GM23338 (cell line): ENCODE data around the gene RGS6.

ENCODE experiments used
- CREB1 ChIP-seq: fragments of 250-450 bp; sonication (Bioruptor Pico); IDR thresholded peaks from 2 replicates; pipeline ENCODE4 v1.5.0; 2020; ENCODE audit warnings: low read depth, mild to moderate bottlenecking, moderate library complexity
- EZH2 ChIP-seq: fragments of 200-600 bp; sonication (generic); IDR thresholded peaks from one replicate; pipeline ENCODE4 v1.8.0; 2017; ENCODE audit warnings: antibody characterized with exemption, mild to moderate bottlenecking, low read depth; ENCODE audit not compliant: unreplicated experiment
- EZH2phosphoT487 ChIP-seq: fragments of 200-600 bp; sonication (generic); IDR thresholded peaks from one replicate; pipeline ENCODE4 v1.8.1; 2018; ENCODE audit warnings: antibody characterized with exemption; ENCODE audit not compliant: unreplicated experiment
- JUNB ChIP-seq: IDR thresholded peaks from one replicate; pipeline ENCODE4 v1.6.1; 2016; ENCODE audit warnings: antibody characterized with exemption; ENCODE audit not compliant: unreplicated experiment
- POLR2AphosphoS5 ChIP-seq: IDR thresholded peaks from 2 replicates; pipeline ENCODE4 v1.6.1; 2016; ENCODE audit warnings: antibody characterized with exemption, low read depth
- ZNF331 ChIP-seq: fragments of 250-450 bp; sonication (Bioruptor Pico); IDR thresholded peaks from 2 replicates; pipeline ENCODE4 v1.5.0; 2020; ENCODE audit warnings: low read depth, mild to moderate bottlenecking, moderate library complexity
- TF ChIP-seq, protein P1 (sequence below), 2 experiments: fragments of 200-600 bp in 1 of 2; sonication (generic) in 1 of 2; conservative IDR thresholded peaks; 2 replicates each; pipeline versions ENCODE4 v1.5.1 to v1.6.1; 2016 to 2017; ENCODE audit warnings: antibody characterized with exemption in 2 of 2, low read depth in 2 of 2, mild to moderate bottlenecking in 2 of 2, moderate library complexity in 1 of 2
- TF ChIP-seq, protein P2 (sequence below): IDR thresholded peaks from one replicate; pipeline ENCODE4 v1.6.1; 2018; ENCODE audit warnings: antibody characterized with exemption; ENCODE audit not compliant: unreplicated experiment

DNA sequence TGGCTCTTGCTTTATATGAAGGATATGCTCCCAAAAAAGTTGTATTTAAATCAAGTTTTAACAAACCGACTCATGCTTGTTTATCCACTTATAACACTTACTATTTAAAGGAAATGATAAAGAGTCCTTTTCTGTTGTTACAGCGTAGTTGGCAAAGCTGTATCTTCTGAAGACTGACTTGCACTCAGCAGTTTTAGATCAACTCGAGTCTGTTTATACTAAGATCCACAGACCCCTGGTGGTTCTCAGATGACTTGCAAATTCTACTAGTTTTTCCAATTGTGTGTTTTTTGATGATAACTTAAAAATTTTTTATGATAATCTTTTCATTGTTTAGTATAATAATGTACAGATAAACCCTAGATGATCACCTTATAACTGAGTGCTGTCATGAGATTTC, 475.8 kb downstream of the RGS6 start:
- TF ChIP-seq, protein P1, sequence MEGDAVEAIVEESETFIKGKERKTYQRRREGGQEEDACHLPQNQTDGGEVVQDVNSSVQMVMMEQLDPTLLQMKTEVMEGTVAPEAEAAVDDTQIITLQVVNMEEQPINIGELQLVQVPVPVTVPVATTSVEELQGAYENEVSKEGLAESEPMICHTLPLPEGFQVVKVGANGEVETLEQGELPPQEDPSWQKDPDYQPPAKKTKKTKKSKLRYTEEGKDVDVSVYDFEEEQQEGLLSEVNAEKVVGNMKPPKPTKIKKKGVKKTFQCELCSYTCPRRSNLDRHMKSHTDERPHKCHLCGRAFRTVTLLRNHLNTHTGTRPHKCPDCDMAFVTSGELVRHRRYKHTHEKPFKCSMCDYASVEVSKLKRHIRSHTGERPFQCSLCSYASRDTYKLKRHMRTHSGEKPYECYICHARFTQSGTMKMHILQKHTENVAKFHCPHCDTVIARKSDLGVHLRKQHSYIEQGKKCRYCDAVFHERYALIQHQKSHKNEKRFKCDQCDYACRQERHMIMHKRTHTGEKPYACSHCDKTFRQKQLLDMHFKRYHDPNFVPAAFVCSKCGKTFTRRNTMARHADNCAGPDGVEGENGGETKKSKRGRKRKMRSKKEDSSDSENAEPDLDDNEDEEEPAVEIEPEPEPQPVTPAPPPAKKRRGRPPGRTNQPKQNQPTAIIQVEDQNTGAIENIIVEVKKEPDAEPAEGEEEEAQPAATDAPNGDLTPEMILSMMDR (conservative IDR thresholded peaks at IDR 0.05; ENCODE audit: low read depth in 2 of 2): no peak
- TF ChIP-seq, protein P2, sequence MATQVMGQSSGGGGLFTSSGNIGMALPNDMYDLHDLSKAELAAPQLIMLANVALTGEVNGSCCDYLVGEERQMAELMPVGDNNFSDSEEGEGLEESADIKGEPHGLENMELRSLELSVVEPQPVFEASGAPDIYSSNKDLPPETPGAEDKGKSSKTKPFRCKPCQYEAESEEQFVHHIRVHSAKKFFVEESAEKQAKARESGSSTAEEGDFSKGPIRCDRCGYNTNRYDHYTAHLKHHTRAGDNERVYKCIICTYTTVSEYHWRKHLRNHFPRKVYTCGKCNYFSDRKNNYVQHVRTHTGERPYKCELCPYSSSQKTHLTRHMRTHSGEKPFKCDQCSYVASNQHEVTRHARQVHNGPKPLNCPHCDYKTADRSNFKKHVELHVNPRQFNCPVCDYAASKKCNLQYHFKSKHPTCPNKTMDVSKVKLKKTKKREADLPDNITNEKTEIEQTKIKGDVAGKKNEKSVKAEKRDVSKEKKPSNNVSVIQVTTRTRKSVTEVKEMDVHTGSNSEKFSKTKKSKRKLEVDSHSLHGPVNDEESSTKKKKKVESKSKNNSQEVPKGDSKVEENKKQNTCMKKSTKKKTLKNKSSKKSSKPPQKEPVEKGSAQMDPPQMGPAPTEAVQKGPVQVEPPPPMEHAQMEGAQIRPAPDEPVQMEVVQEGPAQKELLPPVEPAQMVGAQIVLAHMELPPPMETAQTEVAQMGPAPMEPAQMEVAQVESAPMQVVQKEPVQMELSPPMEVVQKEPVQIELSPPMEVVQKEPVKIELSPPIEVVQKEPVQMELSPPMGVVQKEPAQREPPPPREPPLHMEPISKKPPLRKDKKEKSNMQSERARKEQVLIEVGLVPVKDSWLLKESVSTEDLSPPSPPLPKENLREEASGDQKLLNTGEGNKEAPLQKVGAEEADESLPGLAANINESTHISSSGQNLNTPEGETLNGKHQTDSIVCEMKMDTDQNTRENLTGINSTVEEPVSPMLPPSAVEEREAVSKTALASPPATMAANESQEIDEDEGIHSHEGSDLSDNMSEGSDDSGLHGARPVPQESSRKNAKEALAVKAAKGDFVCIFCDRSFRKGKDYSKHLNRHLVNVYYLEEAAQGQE: no peak
- no peak for TF ChIP-seq EZH2
- no peak for TF ChIP-seq POLR2AphosphoS5
- TF ChIP-seq CREB1 (CRISPR knock-in tag): no peak
- no peak for TF ChIP-seq EZH2phosphoT487
- no peak for TF ChIP-seq ZNF331 (CRISPR knock-in tag)
- TF ChIP-seq JUNB: no peak
